ENCODE measurements around the gene ST6GAL1.
A peak's percentile ranks its signal among the peaks of the same experiment; 100 is the strongest.

Gene ST6GAL1

GRCh38 chr3:186922224-186922623 is 8.1 kb upstream of the ST6GAL1 start:
- no peak for TF ChIP-seq CTCF (IDR thresholded peaks at IDR 0.05; ENCODE audit: extremely low read depth, missing control alignments)
- no peak for DNase-seq (ENCODE audit: low spot score)

- TF ChIP-seq CTCF (IDR thresholded peaks at IDR 0.05; ENCODE audit: extremely low read depth, missing control alignments): no peak
Observed at GRCh38 chr3:186922790-186923189, 7.5 kb upstream of the ST6GAL1 start.

GRCh38 chr3:186923241-186923640 is 7.1 kb upstream of the ST6GAL1 start:
- TF ChIP-seq CTCF (IDR thresholded peaks at IDR 0.05; ENCODE audit: extremely low read depth, missing control alignments): no peak
- no peak for DNase-seq (ENCODE audit: low spot score)

More at GRCh38 chr3:186922790-186923189, 7.5 kb upstream of the ST6GAL1 start:
- no peak for DNase-seq (ENCODE audit: low spot score)

- DNase-seq (ENCODE audit: low spot score): no peak
- TF ChIP-seq CTCF (IDR thresholded peaks at IDR 0.05; ENCODE audit: extremely low read depth, missing control alignments): no peak
Observed at GRCh38 chr3:186925826-186926225, 4.5 kb upstream of the ST6GAL1 start.

- no peak for DNase-seq (ENCODE audit: low spot score)
- no peak for TF ChIP-seq CTCF (IDR thresholded peaks at IDR 0.05; ENCODE audit: extremely low read depth, missing control alignments)
Observed at GRCh38 chr3:186929186-186929585, 1.1 kb upstream of the ST6GAL1 start.

GRCh38 chr3:186929685-186930084 is 641 bp upstream of the ST6GAL1 start:
- no peak for DNase-seq (ENCODE audit: low spot score)
- no peak for TF ChIP-seq CTCF (IDR thresholded peaks at IDR 0.05; ENCODE audit: extremely low read depth, missing control alignments)

- TF ChIP-seq CTCF (IDR thresholded peaks at IDR 0.05; ENCODE audit: extremely low read depth, missing control alignments): peak; percentile 24
- peak; percentile 83 for DNase-seq (ENCODE audit: low spot score)
Observed at GRCh38 chr3:186930641-186931531, 560 bp downstream of the ST6GAL1 start.
